Peyer's patch (tissue), 4 donors: ENCODE results near the gene TMEM126B. TPM values are rescaled to one million over a fixed set of nuclear protein-coding genes. Genes with fewer than 3 reads are reported as not detected.
"Not testable (repeated sequence)": the region's sequence is repeated elsewhere in the genome, so short reads cannot be mapped to it uniquely, and the experiment has no call there.

ENCODE experiments used
- DNase-seq, 3 donors: peaks; one replicate each; pipeline ENCODE4 v3.0.0-alpha.2; 2017 to 2019
- H3K27ac ChIP-seq, 4 donors: fragments of 200-600 bp; sonication (generic); one replicate each; pipeline ENCODE4 v1.5.1; 2016 to 2019
- H3K27me3 ChIP-seq, 2 donors: fragments of 200-600 bp; sonication (generic); one replicate each; pipeline ENCODE4 v1.5.1; 2019
- H3K36me3 ChIP-seq, 3 donors: fragments of 200-600 bp; sonication (generic); one replicate each; pipeline ENCODE4 v1.5.1; 2016 to 2019
- H3K4me1 ChIP-seq, 4 donors: fragments of 200-600 bp; sonication (generic); one replicate each; pipeline ENCODE4 v1.5.1; 2016 to 2019
- H3K4me3 ChIP-seq, 4 donors: fragments of 200-600 bp; sonication (generic); 1 replicate in 3 of 4; 2 replicates in 1 of 4; pipeline ENCODE4 v1.5.1; 2016 to 2019; ENCODE audit warnings: mild to moderate bottlenecking in 1 of 4
- H3K9me3 ChIP-seq, 4 donors: fragments of 200-600 bp; sonication (generic); one replicate each; pipeline ENCODE4 v1.5.1; 2016 to 2019; ENCODE audit warnings: mild to moderate bottlenecking in 1 of 4
- POLR2A ChIP-seq, 2 donors: fragments of 450-650 bp; IDR thresholded peaks; one replicate each; pipeline ENCODE4 v1.5.1; 2017; ENCODE audit warnings: antibody characterized with exemption in 2 of 2, mild to moderate bottlenecking in 2 of 2, moderate library complexity in 2 of 2
- total RNA-seq, 4 donors: library from RNA; depleted of rRNA; stranded (reverse); fragments of >200 nt; gene quantifications; one replicate each; pipeline ENCODE4 v1.1.0, GENCODE V29; 2016
- TF ChIP-seq, protein P1 (sequence below), 6 experiments: fragments of 450-650 bp in 4 of 6; fragments of 200-600 bp in 2 of 6; sonication (generic) in 1 of 6; IDR thresholded peaks; one replicate each; pipeline ENCODE4 v1.5.1; 2017 to 2019; ENCODE audit warnings: antibody characterized with exemption in 6 of 6, mild to moderate bottlenecking in 3 of 6, moderate library complexity in 1 of 6

TMEM126B gene
- total RNA-seq, 4 donors from 2014 or later: 26.9 to 52.8 (median 39.9) TPM

DNA sequence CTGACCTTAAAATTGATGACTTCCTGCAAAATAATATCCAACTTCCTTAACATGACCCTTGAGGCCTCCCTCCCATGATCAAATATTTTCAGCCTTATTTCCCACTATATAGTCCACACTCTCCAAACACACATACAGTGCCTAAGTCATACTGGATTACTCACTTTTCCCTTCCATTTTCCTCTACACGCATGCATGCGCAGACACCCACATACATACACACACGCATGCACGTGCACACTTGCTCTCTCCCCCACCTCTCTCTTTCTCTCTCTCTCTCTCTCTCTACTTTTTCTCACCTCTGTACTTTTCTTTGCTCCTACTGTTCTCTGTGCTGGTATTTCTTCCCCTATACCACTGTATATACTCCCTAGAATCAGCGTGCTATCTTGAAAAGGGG, 29.3 kb upstream of the TMEM126B start:
- TF ChIP-seq, protein P1, sequence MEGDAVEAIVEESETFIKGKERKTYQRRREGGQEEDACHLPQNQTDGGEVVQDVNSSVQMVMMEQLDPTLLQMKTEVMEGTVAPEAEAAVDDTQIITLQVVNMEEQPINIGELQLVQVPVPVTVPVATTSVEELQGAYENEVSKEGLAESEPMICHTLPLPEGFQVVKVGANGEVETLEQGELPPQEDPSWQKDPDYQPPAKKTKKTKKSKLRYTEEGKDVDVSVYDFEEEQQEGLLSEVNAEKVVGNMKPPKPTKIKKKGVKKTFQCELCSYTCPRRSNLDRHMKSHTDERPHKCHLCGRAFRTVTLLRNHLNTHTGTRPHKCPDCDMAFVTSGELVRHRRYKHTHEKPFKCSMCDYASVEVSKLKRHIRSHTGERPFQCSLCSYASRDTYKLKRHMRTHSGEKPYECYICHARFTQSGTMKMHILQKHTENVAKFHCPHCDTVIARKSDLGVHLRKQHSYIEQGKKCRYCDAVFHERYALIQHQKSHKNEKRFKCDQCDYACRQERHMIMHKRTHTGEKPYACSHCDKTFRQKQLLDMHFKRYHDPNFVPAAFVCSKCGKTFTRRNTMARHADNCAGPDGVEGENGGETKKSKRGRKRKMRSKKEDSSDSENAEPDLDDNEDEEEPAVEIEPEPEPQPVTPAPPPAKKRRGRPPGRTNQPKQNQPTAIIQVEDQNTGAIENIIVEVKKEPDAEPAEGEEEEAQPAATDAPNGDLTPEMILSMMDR (IDR thresholded peaks at IDR 0.05): no peak
- TF ChIP-seq POLR2A (IDR thresholded peaks at IDR 0.05): no peak
- Histone ChIP-seq H3K27me3 (no peaks in the 10 kb centered on the region), H3K4me1 (no peaks in the 10 kb centered on the region), H3K4me3 (no peak overlapping the region), H3K36me3 (no peaks in the 10 kb centered on the region), H3K27ac (no peak overlapping the region), H3K9me3 (no peaks in the 10 kb centered on the region)
- DNase-seq: no peak

DNA sequence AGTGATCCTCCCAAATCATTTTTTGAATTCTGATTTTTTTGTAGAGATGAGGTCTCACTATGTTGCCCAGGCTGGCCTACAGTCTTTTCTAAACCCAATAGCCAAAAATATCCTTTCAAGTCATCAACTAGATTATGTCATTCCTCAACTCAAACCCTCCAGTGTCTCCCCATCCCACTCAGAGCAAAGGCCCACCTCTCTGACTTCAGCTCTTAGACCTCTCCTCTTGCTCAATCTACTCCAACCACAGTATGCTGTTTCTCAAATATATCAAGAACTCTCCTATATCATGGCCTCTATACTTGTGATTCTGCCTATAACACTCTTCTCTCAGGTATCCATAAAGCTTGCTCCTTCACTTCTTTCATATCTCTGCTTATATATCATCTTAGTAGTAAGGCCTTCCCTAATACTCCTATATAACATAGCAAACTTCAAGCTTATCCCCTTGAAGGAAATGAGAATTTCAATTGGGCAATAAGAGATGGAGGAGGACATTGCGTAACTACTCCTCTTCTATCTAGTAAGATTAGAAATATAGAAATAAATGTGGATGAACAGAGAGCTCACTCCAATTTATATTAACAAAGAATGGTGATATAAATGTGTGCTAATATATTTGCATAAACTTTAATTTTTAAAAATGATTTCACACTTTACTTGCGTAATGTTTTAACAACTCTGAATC, 25.7 kb upstream of the TMEM126B start:
- Histone ChIP-seq H3K36me3 (no peaks in the 10 kb centered on the region), H3K9me3 (no peaks in the 10 kb centered on the region), H3K4me1 (no peaks in the 10 kb centered on the region), H3K27ac (no peak overlapping the region), H3K4me3 (no peak overlapping the region), H3K27me3 (no peaks in the 10 kb centered on the region)
- no peak for TF ChIP-seq POLR2A (IDR thresholded peaks at IDR 0.05)
- TF ChIP-seq, protein P1 (IDR thresholded peaks at IDR 0.05): no peak
- DNase-seq: no peak

DNA sequence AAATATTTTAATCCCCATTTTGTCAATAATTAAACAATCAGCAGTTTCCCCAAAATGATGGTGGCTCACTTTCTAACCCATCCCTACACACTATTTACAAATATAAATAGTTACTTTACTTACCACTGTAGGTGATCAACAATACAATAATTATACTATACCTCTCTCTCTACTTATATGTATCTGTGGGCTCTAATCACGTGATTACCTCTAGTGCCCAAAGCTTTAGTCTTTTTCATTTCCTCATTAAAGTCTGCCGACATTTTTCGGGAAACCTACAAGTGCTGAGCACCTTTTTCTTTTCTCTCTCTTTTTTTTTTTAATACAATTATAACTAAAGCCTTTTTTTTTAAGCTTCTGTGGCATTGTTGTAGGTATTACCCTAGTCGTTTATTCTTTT, 25.2 kb upstream of the TMEM126B start:
- TF ChIP-seq, protein P1 (IDR thresholded peaks at IDR 0.05): no peak
- TF ChIP-seq POLR2A (IDR thresholded peaks at IDR 0.05): no peak
- Histone ChIP-seq H3K36me3 (no peaks in the 10 kb centered on the region), H3K27ac (no peak overlapping the region), H3K9me3 (no peaks in the 10 kb centered on the region), H3K27me3 (no peaks in the 10 kb centered on the region), H3K4me1 (no peaks in the 10 kb centered on the region), H3K4me3 (no peak overlapping the region)
- no peak for DNase-seq

DNA sequence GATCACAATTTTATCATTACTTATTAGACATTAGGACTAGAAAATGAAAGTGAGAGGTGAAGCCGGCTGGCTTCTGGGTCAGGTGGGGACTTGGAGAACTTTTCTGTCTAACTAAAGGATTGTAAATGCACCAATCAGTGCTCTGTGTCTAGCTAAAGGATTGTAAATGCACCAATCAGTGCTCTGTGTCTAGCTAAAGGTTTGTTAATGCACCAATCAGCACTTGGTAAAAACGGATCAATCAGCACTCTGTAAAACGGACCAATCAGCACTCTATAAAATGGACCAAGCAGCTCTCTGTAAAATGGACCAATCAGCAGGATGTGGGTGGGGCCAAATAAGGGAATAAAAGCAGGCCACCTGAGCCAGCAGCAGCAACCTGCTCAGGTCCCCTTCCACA, 22.2 kb upstream of the TMEM126B start:
- not testable (repeated sequence) for H3K27me3 ChIP-seq, DNase-seq, H3K4me1 ChIP-seq, H3K9me3 ChIP-seq, H3K36me3 ChIP-seq, H3K27ac ChIP-seq, H3K4me3 ChIP-seq

DNA sequence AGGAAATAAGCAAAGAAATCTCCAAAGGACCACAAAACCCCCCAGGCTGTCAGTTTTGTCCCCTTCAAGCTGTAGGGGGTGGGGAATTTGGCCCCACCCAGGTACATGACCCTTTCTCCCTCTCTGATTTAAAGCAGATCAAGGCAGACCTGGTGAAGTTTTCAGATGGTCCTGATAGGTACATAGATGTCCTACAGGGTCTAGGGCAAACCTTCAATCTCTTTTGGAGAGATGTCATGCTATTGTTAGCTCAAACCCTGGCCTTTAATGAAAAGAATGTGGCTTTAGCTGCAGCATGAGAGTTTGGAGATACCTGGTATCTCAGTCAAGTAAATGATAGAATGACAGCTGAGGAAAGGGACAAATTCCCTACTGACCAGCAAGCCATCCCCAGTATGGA, 19.8 kb upstream of the TMEM126B start:
- H3K36me3 ChIP-seq, H3K4me3 ChIP-seq: not testable (repeated sequence)

DNA sequence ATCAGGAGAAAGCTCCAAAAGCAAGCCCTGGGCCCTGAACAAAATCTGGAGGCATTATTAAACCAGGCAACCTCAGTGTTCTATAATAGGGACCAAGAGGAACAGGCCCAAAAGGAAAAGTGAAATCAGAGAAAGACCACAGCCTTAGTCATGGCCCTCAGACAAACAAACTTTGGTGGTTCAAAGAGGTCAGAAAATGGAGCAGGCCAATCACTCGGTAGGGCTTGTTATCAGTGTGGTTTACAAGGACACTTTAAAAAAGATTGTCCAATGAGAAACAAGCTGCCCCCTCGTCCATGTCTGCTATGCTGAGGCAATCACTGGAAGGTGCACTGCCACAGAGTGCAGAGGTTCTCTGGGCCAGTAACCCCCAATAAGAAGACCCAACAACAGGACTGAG, 19.1 kb upstream of the TMEM126B start:
- H3K27me3 ChIP-seq, H3K9me3 ChIP-seq, H3K4me1 ChIP-seq, H3K27ac ChIP-seq, H3K4me3 ChIP-seq, H3K36me3 ChIP-seq, DNase-seq: not testable (repeated sequence)

More for the DNA sequence above, 19.8 kb upstream of the TMEM126B start:
- H3K4me1 ChIP-seq, H3K27me3 ChIP-seq, DNase-seq, H3K9me3 ChIP-seq, H3K27ac ChIP-seq: not testable (repeated sequence)

DNA sequence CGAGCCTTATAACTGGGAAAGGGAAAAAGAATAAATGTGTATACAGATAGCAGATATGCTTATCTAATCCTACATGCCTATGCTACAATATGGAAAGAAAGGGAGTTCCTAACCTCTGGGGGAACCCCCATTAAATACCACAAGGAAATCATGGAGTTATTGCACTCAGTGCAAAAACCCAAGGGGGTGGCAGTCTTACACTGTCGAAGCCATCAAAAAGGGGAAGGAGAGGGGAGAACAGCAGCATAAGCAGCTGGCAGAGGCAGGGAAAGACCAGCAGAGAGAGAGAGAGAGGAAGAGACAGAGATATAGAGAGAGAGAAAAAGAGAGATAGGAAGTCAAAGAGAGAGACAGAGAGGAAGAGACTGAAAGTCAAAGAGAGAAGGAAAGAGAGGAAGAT, 16.8 kb upstream of the TMEM126B start:
- not testable (repeated sequence) for H3K9me3 ChIP-seq, H3K36me3 ChIP-seq, H3K4me3 ChIP-seq, H3K4me1 ChIP-seq, H3K27me3 ChIP-seq, DNase-seq, H3K27ac ChIP-seq

DNA sequence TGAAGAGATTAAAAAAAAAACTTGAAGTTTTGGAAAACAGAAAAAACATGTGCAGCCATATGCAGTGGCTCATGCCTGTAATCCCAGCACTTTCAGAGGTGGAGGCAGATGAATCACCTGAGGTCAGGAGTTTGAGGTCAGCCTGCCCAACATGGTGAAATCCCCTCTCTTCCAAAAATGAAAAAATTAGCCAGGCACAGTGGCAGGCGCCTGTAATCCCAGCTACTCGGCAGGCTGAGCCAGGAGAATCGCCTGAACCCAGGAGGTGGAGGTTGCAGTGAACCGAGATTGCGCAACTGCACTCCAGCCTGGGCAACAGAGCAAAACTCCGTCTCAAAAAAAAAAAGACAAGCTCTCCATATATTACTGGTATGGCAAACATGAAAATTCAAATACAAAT, 8.9 kb upstream of the TMEM126B start:
- H3K9me3 ChIP-seq: no peaks in the 10 kb centered on the region
- no peaks in the 10 kb centered on the region for H3K27me3 ChIP-seq
- no peaks in the 10 kb centered on the region for H3K4me1 ChIP-seq
- H3K4me3 ChIP-seq: no peak overlapping the region
- TF ChIP-seq POLR2A (IDR thresholded peaks at IDR 0.05): no peak
- TF ChIP-seq, protein P1 (IDR thresholded peaks at IDR 0.05): no peak
- no peak for DNase-seq
- H3K36me3 ChIP-seq: no peaks in the 10 kb centered on the region
- H3K27ac ChIP-seq: no peak overlapping the region
